GM19467 (cell line): ENCODE results near the gene OR4D5.

ENCODE experiments used
- ATAC-seq: cut with Tn5 transposase; IDR thresholded peaks from one replicate; pipeline ENCODE4 v1.9.1; 2021; ENCODE audit warnings: mild to moderate bottlenecking, moderate library complexity; ENCODE audit not compliant: unreplicated experiment

Gene OR4D5

DNA sequence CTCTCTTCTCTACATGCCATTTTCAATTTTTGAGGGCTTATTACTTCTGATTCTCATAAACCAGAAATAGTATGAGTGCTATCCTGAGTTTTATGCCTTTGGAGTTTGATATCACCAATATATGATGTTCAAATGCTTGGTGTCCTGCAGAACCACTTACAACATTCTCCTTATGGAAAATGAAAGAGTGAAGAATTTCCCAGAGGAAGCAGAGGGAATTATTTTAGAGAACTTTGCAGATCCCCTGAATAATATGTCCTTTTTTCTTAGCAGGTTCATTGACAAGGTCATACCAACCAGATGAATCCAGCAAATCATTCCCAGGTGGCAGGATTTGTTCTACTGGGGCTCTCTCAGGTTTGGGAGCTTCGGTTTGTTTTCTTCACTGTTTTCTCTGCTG is at the start of gene OR4D5:
Gene OR4D5, plus strand, starts transcription at position 301 of the 400 bp plus-strand sequence. Its CDS starts 0 bp downstream, at position 301.
- ATAC-seq, result no peak

DNA sequence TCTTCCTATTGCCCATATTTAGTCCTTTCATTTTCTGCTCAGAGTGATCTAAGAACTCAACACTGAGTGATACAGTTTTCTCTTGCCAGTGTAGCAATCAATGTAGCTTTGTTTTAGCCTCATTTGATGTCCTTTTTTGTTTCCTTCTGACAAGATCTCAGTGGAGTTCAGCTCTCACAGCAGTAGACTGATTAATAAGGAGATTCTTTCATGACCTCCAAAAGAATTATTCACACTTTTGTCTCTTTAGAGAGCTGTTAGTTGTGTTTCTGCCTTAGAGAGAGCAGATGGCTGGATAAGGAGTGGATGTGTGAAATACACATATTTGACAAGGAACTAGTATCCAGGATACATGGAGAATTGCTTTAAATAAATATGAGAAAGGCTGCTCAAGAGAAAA is 47.4 kb upstream of the OR4D5 start:
- no peak for ATAC-seq

GRCh38 chr11:123899792-123900191 is 39.6 kb upstream of the OR4D5 start:
- no peak for ATAC-seq

GRCh38 chr11:123901867-123902266 is 37.5 kb upstream of the OR4D5 start, which contains the start of gene OR8D4:
Gene OR8D4 (plus strand): TSS chr11:123902167. CDS start chr11:123906432, 4,265 bp downstream.
- ATAC-seq, result no peak

GRCh38 chr11:123903932-123904331 is 35.5 kb upstream of the OR4D5 start:
- ATAC-seq, result no peak

DNA sequence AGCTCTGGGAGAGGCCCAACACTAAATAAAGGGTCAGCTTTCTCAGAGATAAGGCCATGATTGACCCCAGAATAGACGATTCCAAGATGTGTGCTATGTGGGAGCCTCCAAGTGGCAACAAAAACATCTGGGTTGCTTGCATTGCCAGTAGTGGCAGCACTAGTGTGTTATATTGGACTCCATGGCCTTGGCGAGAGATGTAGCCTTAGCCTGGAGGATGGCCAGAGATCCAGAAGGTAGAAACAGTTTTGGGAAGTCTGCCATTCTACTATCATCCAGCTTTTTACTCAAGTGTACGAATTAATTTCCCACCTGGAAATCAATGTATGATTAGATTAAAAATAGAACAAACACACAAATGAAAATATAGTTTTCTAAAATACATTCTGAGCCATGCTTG is 34.5 kb upstream of the OR4D5 start:
- ATAC-seq, result no peak

DNA sequence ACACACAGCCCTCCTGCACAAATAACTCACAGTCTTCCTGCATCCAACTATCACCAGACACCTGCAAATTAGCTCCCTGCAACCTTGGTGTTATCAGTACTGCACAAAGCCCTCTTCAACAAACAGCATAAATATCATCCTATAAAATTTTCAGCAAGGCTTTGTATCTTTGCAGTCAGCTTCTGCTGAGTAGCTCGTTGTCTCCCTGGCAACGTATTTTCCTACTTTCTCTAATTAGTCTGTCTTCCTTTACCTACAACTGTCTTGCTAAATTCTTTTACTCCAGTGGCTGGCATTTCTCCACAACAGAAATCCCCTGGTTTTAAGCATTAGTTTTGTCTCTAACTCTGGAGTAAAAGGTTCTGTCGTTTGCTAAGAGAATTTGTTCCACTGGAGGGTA is 33.6 kb upstream of the OR4D5 start:
- ATAC-seq, result no peak

- no peak for ATAC-seq
Observed at GRCh38 chr11:123920943-123921342, 18.5 kb upstream of the OR4D5 start.

DNA sequence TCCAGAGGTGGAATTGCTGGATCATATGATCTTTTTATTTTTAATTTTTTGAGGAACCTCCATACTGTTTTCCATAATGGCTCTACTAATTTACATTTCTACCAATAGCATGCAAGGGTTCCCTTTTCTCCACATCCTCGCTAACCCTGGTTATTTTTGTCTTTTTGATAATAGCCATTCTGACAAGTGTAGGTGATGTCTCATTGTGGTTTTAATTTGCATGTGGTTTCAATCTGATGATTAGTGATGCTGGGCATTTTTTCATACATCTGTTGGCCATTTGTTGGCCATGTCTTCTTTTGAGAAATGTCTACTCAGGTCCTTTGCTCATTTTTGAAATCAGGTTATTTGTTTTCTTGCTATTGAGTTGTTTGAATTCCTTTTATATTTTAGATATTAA is 15.4 kb upstream of the OR4D5 start:
- ATAC-seq, result no peak

- ATAC-seq, result no peak
Observed at GRCh38 chr11:123942413-123942812, 3.0 kb downstream of the OR4D5 start.

DNA sequence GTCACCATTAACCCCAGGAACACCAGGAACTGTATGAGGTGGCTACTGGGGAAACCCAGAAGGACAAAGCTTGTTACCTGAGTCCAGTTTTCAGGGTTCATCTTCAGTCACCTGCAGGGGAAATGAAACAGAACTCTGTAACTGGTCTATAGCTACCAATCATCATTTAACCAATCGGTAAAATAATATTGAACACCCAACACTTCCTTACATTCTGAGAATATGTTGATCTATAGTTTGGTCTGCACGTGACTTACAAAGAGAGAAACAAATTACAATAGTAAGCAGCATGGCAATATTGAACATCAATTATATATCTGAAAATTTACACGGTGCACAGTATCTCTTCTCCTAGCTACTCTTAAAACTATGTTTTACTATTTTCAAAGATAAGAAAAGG is 4.3 kb downstream of the OR4D5 start, which contains the start of gene OR6T1:
Gene OR6T1, minus strand, starts transcription at position 101 of the 400 bp plus-strand sequence. Its CDS starts 0 bp downstream, at position 101.
- no peak for ATAC-seq

- no peak for ATAC-seq
Observed at GRCh38 chr11:123945132-123945531, 5.7 kb downstream of the OR4D5 start.

GRCh38 chr11:123956752-123957151 is 17.3 kb downstream of the OR4D5 start:
- no peak for ATAC-seq

DNA sequence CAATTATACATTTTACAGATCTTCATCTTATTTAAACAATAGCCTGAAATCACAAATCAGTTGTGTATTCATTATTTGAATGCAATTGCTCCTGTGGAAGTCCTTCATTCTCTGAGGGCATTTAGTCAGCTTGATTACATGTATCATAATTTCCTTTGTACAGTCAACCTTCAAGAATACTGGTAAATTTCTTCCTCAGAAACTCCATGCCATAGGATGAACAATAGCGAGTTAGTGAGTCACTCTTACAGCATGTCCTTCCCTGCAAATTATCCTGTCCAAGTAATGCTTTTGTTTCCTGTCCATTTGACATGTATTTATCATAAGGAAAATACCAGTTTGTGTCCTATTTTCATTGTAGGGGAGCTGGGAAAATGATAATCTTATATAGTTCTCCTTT is 34.4 kb downstream of the OR4D5 start:
- ATAC-seq, result no peak

DNA sequence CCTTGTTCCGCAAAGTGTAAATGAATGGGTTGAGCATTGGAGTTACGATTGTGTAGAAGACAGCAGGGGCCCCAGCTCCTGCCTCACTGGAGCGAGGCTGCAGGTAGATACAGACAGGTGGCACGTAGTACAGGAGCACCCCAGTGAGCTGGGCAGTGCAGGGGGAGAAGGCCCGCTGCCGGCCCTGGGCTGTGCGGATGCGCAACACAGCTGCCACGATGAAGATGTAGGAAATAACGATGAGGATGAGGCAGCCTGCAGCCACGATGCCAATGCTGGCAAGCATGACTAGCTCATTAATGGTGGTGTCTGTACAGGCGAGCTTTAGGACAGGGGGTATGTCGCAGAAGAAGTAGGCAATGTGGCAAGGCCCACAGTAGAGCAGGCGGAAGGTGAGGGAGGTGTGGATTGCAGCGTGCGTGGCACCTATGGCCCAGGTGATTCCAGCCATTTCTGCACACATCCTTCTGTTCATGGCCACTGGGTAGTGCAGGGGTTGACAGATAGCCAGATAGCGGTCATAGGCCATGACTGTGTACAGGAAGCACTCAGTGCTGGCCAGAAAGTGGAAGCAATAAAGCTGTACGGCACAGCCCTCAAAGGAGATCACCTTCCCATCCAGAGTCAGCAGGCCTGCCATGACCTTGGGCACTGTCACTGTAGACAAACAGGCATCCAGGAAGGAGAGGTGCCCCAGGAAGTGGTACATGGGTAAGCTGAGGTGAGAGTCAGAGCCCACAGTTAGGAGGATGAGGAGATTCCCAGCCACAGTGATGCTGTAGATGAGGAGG is 37.5 kb downstream of the OR4D5 start:
- ATAC-seq, result no peak

DNA sequence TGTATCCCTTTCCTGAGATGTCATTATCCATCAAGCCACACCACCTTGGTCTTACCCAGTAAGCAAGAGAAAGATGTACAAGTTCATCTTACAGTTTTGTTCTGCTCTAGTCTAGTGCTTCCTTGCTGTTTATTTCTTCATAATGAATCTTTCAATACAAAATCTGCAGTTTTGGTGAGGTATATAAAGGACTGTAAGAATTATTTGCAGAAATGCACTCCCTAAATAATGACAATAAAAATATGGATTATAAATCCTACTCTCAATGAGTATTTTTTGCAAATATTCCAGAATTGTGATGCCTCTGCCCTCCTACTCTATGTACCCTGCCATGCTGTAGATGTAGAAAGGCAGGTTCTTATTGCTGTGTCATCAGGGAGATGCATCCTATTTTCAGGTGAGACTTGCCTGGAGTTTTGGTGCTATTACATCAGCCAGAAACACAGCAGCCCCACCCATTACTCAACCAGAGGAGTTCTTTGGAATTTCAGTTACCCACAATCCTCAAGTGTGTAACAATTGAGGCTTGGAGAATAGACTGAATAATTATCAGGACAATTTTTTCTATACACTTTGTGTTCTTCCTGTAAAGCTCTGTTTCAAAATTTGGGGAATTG is 38.4 kb downstream of the OR4D5 start, which contains the start of gene OR10S1:
Gene OR10S1, minus strand, starts transcription at position 51 of the 617 bp plus-strand sequence. CDS start 117 bp downstream, outside the sequence.
- no peak for ATAC-seq

GRCh38 chr11:123979311-123979710 is 39.9 kb downstream of the OR4D5 start:
- no peak for ATAC-seq
